ENCODE measurements around the gene PLEKHA8. TPM values are rescaled to one million over a fixed set of nuclear protein-coding genes. Genes with fewer than 3 reads are reported as not detected.

PLEKHA8 gene
- total and polyA plus RNA-seq, 4 donors, result 2.7 to 16.7 (median 6.5) TPM

- Histone ChIP-seq H3K27me3 (ENCODE audit: control insufficient read depth in 3 of 3, insufficient read depth in 3 of 3, low read length in 2 of 3) (no peaks in the 10 kb centered on the region), H3K27ac (ENCODE audit: low read depth in 1 of 2, low read length in 1 of 2) (no peak overlapping the region), H3K9me3 (ENCODE audit: control insufficient read depth in 4 of 4, insufficient read depth in 3 of 4, low read length in 3 of 4) (no peaks in the 10 kb centered on the region), H3K4me3 (no peak overlapping the region), H3K4me1 (ENCODE audit: control insufficient read depth in 5 of 5, insufficient read depth in 5 of 5, low read length in 5 of 5) (peaks cover 0 to 4% (median 0%) of the 10 kb centered on the region in 5 donors), H3K9ac (ENCODE audit: insufficient read depth in 1 of 2, low read length in 2 of 2) (no peak overlapping the region), H3K36me3 (ENCODE audit: control insufficient read depth in 4 of 4, insufficient read depth in 4 of 4, low read length in 4 of 4) (no peaks in the 10 kb centered on the region)
- TF ChIP-seq CTCF (IDR thresholded peaks at IDR 0.05; ENCODE audit: control extremely low read depth, extremely low read depth), result no peak
- no peak for ATAC-seq (ENCODE audit: insufficient read depth, low FRiP score)
- no peak for DNase-seq
- WGBS, 2 donors, result 87 to 89% methylated on average over 3 of the region's 3 CpGs
Observed at GRCh38 chr7:30114536-30115238, 86.5 kb downstream of the PLEKHA8 start.

- Histone ChIP-seq H3K9ac (ENCODE audit: insufficient read depth in 1 of 2, low read length in 2 of 2) (no peak overlapping the region), H3K36me3 (ENCODE audit: control insufficient read depth in 4 of 4, insufficient read depth in 4 of 4, low read length in 4 of 4) (no peaks in the 10 kb centered on the region), H3K4me1 (ENCODE audit: control insufficient read depth in 5 of 5, insufficient read depth in 5 of 5, low read length in 5 of 5) (peaks cover 0 to 4% (median 0%) of the 10 kb centered on the region in 5 donors), H3K4me3 (no peak overlapping the region), H3K27ac (ENCODE audit: low read depth in 1 of 2, low read length in 1 of 2) (no peak overlapping the region), H3K27me3 (ENCODE audit: control insufficient read depth in 3 of 3, insufficient read depth in 3 of 3, low read length in 2 of 3) (no peaks in the 10 kb centered on the region), H3K9me3 (ENCODE audit: control insufficient read depth in 4 of 4, insufficient read depth in 3 of 4, low read length in 3 of 4) (no peaks in the 10 kb centered on the region)
- ATAC-seq (ENCODE audit: insufficient read depth, low FRiP score), result no peak
- WGBS, 2 donors, result 86 to 91% methylated on average over 33 to 34 of the region's 34 CpGs
- no peak for DNase-seq
- no peak for TF ChIP-seq CTCF (IDR thresholded peaks at IDR 0.05; ENCODE audit: control extremely low read depth, extremely low read depth)
Observed at GRCh38 chr7:30115709-30116297, 87.6 kb downstream of the PLEKHA8 start.

GRCh38 chr7:30116771-30117170 is 88.6 kb downstream of the PLEKHA8 start:
- no peak overlapping the region for H3K27ac ChIP-seq (ENCODE audit: low read depth in 1 of 2, low read length in 1 of 2)
- no peaks in the 10 kb centered on the region for H3K36me3 ChIP-seq (ENCODE audit: control insufficient read depth in 4 of 4, insufficient read depth in 4 of 4, low read length in 4 of 4)
- no peak overlapping the region for H3K9ac ChIP-seq (ENCODE audit: insufficient read depth in 1 of 2, low read length in 2 of 2)
- no peak overlapping the region for H3K4me3 ChIP-seq
- no peak for DNase-seq
- no peaks in the 10 kb centered on the region for H3K9me3 ChIP-seq (ENCODE audit: control insufficient read depth in 4 of 4, insufficient read depth in 3 of 4, low read length in 3 of 4)
- H3K27me3 ChIP-seq (ENCODE audit: control insufficient read depth in 3 of 3, insufficient read depth in 3 of 3, low read length in 2 of 3), result no peaks in the 10 kb centered on the region
- no peak for ATAC-seq (ENCODE audit: insufficient read depth, low FRiP score)
- H3K4me1 ChIP-seq (ENCODE audit: control insufficient read depth in 5 of 5, insufficient read depth in 5 of 5, low read length in 5 of 5), result peaks cover 0 to 4% (median 0%) of the 10 kb centered on the region in 5 donors
- TF ChIP-seq CTCF (IDR thresholded peaks at IDR 0.05; ENCODE audit: control extremely low read depth, extremely low read depth), result no peak
- 66 to 86% methylated on average over 6 of the region's 6 CpGs for WGBS, 2 donors
